DLD1 (cell line): Measurements from ENCODE around the gene LAP3.
"Not testable (repeated sequence)": the region's sequence is repeated elsewhere in the genome, so short reads cannot be mapped to it uniquely, and the experiment has no call there.

Experiments used
- in situ Hi-C: cut with HindIII; loops from 2 replicates; pipeline ENCODE4 v1.10.0; 2017; ENCODE audit warnings: low sequenced_read_pairs

The LAP3 gene

GRCh38 chr4:17576932-17577664 lies at the start of gene LAP3:
Gene LAP3 (plus strand): TSS chr4:17577198. CDS start chr4:17577466, 268 bp downstream.
- in situ Hi-C loops: no loop called here

DNA sequence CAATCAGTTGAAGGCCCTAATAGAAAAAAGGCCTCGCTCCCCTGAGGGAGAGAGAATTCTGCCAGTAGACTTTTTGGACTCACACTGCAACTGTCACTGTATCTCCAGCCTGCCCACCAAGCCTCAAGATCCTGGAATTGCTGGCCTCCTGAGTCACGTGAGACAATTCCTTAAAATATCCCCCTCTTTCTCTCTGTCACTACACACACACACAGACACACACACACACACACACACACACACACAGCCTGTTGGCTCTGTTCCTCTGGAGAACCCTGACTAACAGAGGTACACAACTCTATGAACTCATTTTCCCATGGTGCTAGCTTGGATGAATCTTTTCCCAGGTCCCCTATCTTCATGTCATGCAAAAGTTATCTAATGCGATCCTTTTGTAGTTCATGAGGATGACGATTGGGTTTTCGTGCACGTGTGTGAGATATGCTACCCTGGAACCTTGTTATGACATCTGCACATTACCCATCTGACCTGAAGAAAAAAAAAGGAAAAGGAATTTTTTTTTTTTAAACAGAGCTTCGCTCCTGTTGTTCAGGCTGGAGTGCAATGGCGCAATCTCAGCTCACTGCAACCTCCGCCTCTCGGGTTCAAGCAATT lies 48.3 kb upstream of the LAP3 start:
- in situ Hi-C loops: no loop called here

DNA sequence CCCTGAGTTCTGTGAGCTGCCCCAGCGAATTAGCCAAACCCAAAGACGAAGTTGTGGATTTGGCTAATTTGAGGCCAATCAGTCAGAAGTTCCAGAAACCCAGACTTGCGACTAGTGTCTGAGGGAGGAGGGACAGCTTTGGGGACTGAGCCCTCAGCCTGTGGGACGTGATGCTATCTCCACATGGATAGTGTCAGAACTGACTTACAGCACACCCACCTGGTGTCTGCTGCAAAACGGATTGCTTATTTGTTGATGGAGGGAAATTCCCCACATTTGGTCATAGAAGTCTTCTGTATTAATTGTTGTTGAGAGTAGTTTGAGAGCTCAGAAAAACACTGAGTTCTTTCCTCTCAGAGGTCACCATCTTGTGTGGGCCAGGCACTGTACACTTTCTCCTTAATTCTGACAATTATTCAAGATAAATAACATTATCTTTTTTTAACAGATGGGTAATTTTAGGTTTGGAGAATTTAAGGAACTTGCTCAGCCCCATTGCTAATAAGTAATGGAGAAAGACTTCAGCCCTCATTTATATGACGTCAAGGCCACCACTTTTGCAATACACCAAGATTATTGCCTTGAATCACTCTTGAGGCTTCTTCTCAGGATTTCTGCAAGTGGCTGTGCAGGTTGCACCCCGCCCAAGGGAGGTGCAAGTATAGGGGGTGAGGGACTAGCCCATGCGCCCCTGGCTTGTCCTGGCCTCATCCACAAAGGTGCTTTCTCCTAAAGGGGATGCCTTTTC lies 45.3 kb upstream of the LAP3 start:
- in situ Hi-C loops: no loop called here

DNA sequence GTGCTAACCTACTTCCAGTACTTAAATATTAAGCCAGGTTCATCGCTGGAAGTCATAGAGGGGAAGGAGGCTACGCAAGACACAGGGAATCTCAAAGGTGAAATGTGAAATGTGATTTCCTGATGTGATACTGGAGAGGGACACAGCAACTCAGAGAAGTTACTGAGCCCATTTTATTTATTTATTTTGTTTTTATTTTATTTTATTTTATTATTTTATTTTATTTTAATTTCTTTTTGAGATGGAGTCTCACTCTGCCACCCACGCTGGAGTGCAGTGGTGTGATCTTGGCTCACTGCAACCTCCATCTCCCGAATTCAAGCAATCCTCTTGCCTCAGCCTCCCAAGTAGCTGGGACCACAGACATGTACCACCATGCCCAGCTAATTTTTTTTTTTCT lies 42.3 kb upstream of the LAP3 start:
- in situ Hi-C loops: no loop called here

DNA sequence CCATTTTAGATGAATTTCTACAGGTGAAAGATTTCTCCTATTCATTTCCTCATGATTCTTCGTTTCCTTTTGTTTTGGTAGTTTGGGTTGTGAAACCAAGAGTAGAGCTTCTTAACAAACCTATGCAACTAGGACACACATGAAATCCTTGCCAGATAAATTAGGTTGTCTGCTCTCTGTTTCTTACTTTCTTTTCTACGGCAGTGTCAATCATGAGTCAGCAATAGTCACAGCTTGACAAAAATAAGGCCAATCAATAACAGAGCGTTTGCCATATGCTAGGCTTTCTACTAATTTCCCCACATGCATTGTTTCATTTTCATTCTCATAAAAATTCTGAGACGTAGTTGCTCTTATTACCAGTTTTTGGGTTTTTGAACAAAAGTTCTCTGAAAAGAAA lies 41.8 kb upstream of the LAP3 start:
- in situ Hi-C loops: no loop called here

- in situ Hi-C loops: no loop called here
Measured at GRCh38 chr4:17535906-17536305, 41.1 kb upstream of the LAP3 start.

GRCh38 chr4:17537060-17537459 lies 39.9 kb upstream of the LAP3 start:
- in situ Hi-C loops: not testable (repeated sequence)

DNA sequence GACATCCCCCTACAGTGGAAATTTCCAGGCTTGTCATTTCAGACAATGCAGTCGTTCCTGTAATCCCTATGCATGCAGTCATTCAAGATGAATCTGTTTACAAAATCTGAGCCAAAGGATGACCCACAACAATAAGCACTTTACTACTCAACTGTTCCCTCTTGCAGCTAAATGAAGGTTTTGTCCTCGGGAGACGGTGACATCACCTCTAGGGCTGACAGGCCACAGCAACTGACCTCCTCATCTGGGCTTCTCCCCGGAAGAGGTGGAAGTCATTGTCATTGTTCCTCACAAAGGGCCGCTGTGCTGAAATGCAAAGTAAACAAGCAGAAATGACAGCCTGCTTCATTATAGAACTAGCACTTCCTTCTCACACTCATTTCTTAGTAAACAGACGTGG lies 32.8 kb upstream of the LAP3 start:
- in situ Hi-C loops: no loop called here

DNA sequence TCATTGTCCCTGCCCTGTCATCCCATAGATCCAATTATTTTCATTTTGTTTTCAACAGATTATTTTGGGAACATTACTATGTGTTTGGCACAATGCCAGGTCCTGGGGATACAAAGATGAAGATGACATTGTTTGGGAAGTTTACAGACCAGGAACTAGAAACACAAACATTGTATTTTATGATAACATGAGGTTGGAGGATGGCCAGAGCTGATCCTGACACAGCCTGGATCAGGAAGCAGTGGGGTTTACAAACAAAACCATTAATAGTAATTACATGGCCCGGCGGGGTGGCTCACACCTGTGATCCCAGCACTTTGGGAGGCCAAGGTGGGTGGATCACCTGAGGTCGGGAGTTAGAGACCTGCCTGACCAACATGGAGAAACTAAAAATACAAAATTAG lies 32.2 kb upstream of the LAP3 start:
- in situ Hi-C loops: no loop called here

GRCh38 chr4:17545374-17546140 lies 31.4 kb upstream of the LAP3 start:
- in situ Hi-C loops: no loop called here

DNA sequence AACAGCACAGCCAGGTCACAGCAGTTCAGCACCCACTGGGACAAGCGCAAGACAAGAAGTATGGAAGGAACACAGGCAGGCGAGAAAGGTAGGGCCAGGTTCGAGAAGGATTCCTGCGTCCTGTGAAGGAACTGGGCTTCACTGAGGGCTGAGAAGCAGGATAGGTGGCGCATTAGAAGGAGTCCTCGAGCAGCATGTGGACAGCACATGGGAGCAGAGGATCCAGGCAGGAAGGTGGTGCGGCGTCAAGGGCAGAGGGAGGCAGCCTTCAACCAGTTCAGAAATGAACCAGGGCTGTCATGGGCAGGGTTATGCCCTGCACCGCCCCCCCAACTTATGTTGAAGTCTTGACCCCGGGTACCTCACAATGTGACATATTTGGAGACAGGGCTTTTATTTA lies 30.8 kb upstream of the LAP3 start:
- in situ Hi-C loops: no loop called here

GRCh38 chr4:17546678-17547077 lies 30.3 kb upstream of the LAP3 start:
- in situ Hi-C loops: no loop called here

DNA sequence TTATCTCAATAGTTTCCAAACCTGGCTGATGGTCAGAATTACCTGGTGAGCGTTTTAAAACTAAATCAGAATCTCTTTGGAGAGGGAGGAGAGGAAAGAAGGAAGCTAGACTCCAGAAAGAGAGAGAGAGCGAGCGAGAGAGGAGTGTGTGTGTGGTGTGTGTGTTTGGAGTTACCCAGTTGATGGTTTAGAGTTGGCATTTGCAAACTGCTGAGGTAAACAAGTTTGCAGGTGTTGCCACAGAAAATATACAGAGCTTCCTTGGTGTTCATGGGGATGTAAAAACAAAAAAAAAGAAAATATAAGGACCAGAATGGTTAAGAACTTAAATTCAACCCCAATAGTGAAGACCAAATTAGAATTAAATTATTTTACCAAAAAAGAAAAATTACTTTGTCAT lies 26.4 kb upstream of the LAP3 start:
- in situ Hi-C loops: no loop called here

DNA sequence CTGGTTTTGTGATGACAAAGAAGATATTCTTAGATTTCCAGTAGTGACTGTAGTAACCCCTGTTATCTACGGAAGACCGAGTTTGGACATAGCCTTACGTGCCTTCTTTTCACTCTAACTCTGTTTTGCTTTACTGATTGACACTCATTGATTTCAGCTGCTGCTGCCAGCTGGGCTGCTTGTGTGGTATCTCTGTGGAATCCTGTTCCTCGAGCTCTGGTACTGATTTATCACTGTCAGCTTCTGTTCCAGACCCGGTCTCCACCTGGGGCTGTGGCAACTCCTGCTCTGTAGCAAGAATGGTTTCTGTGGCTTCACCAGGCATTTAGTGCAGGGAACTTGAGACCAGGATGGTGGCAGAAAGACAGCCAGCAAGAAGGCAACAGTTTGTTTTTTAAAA lies 24.6 kb upstream of the LAP3 start:
- in situ Hi-C loops: no loop called here

DNA sequence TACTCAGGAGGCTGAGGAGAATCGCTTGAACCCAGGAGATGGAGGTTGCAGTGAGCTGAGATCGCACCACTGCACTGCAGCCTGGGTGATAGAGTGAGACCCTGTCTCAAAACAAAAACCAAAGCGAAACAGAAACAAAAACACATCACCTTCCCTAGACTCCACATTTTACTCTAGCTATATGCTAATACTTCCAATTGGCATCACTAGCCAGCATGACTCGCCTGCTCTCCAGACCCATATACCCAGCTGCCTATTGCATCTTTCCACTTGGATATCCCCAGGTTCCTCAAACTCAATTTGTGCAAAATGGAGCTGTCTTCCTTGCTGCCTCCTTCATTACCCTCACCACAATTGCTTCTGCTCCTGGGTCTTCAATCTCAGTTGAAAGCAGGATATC lies 22.4 kb upstream of the LAP3 start:
- in situ Hi-C loops: no loop called here

DNA sequence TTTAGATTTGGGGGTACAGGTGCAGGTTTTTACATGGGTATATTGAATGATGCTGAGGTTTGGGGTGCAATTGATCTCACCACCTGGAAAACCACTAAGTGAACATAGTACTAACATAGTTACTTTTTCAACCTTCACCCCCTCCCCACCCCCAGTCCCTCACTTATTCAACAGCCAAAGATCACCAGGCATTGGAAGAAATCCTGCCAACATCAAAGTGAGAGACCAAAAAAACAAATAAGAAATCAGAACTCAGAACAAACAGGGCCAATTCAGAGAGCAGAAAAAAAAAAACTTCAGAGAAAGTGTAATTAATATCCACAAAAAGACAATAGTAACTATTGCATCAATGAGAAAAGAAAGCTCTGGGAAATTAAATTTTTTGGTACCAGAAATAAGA lies 20.5 kb upstream of the LAP3 start:
- in situ Hi-C loops: no loop called here

DNA sequence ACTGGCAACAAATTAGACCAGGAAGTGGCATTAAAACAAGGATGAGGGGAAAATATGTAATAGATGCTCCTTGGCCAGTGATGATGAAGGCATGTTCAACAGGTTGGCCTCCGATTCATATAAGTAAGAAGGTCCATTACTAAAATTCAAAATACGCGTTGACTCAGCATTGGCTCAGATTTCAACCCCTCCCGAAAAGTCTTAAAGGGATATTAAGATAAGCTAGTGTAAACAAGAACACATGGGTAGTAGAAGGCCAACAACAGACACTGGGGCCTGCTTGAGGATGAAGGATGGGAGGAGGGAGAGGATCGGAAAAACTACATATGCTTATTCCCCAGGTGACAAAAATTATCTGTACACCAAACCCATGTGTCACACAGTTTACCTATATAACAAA lies 19.1 kb upstream of the LAP3 start:
- in situ Hi-C loops: no loop called here

GRCh38 chr4:17558941-17559708 lies 17.9 kb upstream of the LAP3 start:
- in situ Hi-C loops: no loop called here

GRCh38 chr4:17559709-17560048 lies 17.3 kb upstream of the LAP3 start:
- in situ Hi-C loops: no loop called here

- in situ Hi-C loops: no loop called here
Measured at GRCh38 chr4:17560065-17560673, 16.8 kb upstream of the LAP3 start.
